ENCODE measurements around the gene CEND1.

- TF ChIP-seq CTCF (IDR thresholded peaks at IDR 0.05; ENCODE audit: poor library complexity, severe bottlenecking) (no peak), EZH2 (IDR thresholded peaks at IDR 0.05; ENCODE audit: borderline replicate concordance, insufficient read depth, low read length, poor library complexity, severe bottlenecking) (no peak), EP300 (conservative IDR thresholded peaks at IDR 0.05; ENCODE audit: poor library complexity, severe bottlenecking) (no peak), SMC3 (conservative IDR thresholded peaks at IDR 0.05; ENCODE audit: poor library complexity) (no peak), REST (IDR thresholded peaks at IDR 0.05; ENCODE audit: borderline replicate concordance) (no peak), POLR2AphosphoS5 (IDR thresholded peaks at IDR 0.05) (no peak), MXI1 (conservative IDR thresholded peaks at IDR 0.05; ENCODE audit: poor library complexity, severe bottlenecking) (no peak), TAF1 (IDR thresholded peaks at IDR 0.05; ENCODE audit: low read depth) (no peak), RAD21 (conservative IDR thresholded peaks at IDR 0.05) (no peak)
These were observed 3.7 kb upstream of the CEND1 start for GRCh38 chr11:793556-793955.
